K562 (cell line): ENCODE results near the gene ZNF616. TPM values are rescaled to one million over a fixed set of nuclear protein-coding genes. Genes with fewer than 3 reads are reported as not detected.

Source experiments
- ATAC-seq: fragments of 200-7000 bp; cut with Tn5 transposase; 3 replicates; pipeline ENCODE4 v1.9.1; 2020; ENCODE audit warnings: moderate library complexity
- BruUV-seq: library from RNA; stranded (reverse); fragments of 400-500 nt; replicated peaks from 2 replicates; lab custom pipeline; 2021; lab: Mats Ljungman, UMichigan
- CTCF ChIA-PET: fragments of 300-600 bp; formaldehyde crosslinking; extraction: SDS; loops from one replicate; lab custom pipeline; 2021; ENCODE audit warnings: low intra/inter-chr PET ratio; lab: Yijun Ruan, JAX
- POLR2A ChIA-PET: fragments of 300-600, 350-650 bp; sonication (Branson Sonifier 250); formaldehyde crosslinking; extraction: SDS; loops from one replicate; lab custom pipeline; 2021; ENCODE audit warnings: antibody characterized with exemption, inconsistent platforms; lab: Yijun Ruan, JAX
- DNase-seq, 4 experiments: peaks; one replicate each; pipeline versions ENCODE4 v3.0.0 to v3.0.0-alpha.2; 2011 to 2018; ENCODE audit warnings: low spot score in 3 of 4, mixed read lengths in 3 of 4; ENCODE audit errors: extremely low read depth in 1 of 4
- FAIRE-seq: peaks from 2 replicates; lab custom pipeline; 2011; peaks lifted over from hg19 to GRCh38; lab: Jason Lieb, UNC
- H2AFZ ChIP-seq: 2 replicates; pipeline ENCODE4 v1.6.0; 2011; ENCODE audit warnings: low read depth, low read length, control low read depth, inconsistent platforms
- H3K27ac ChIP-seq: fragments of 200-600 bp; 3 replicates; pipeline ENCODE4 v1.8.0; 2011; ENCODE audit warnings: low read depth, mild to moderate bottlenecking, control low read depth, inconsistent platforms, low read length, moderate library complexity, mixed read lengths; ENCODE audit errors: extremely low read depth
- H3K27me3 ChIP-seq, 2 experiments: fragments of 300-600 bp in 1 of 2; 2 replicates in 1 of 2; 3 replicates in 1 of 2; pipeline versions ENCODE4 v1.6.0 to v1.8.0; 2011; ENCODE audit warnings: inconsistent platforms in 2 of 2, low read length in 2 of 2, mild to moderate bottlenecking in 1 of 2, mixed read lengths in 1 of 2, moderate library complexity in 1 of 2; ENCODE audit not compliant: control insufficient read depth in 2 of 2, insufficient read depth in 2 of 2
- H3K36me3 ChIP-seq: fragments of 300-600 bp; 3 replicates; pipeline ENCODE4 v1.8.0; 2011; ENCODE audit warnings: mild to moderate bottlenecking, low read length, inconsistent platforms; ENCODE audit not compliant: control insufficient read depth, insufficient read depth
- H3K4me1 ChIP-seq, 2 experiments: fragments of 200-600 bp in 1 of 2; replicated peaks in 1 of 2; 2 replicates in 1 of 2; 3 replicates in 1 of 2; pipeline versions ENCODE4 v1.5.1 to v1.8.0; 2011; ENCODE audit warnings: inconsistent platforms in 2 of 2, low read length in 2 of 2, mild to moderate bottlenecking in 1 of 2, mixed read lengths in 1 of 2, moderate library complexity in 1 of 2; ENCODE audit not compliant: control insufficient read depth in 2 of 2, insufficient read depth in 2 of 2
- H3K4me2 ChIP-seq: 2 replicates; pipeline ENCODE4 v1.6.1; 2011; ENCODE audit warnings: low read length, control low read depth, inconsistent platforms, mixed read lengths; ENCODE audit not compliant: insufficient read depth
- H3K4me3 ChIP-seq: fragments of 200-600 bp; sonication (generic), shearing (Covaris generic); 2 replicates; pipeline ENCODE4 v1.5.1; 2016; ENCODE audit warnings: control low read depth, inconsistent platforms
- H3K79me2 ChIP-seq: fragments of 200-600 bp; 3 replicates; pipeline ENCODE4 v1.8.0; 2011; ENCODE audit warnings: low read length, inconsistent platforms; ENCODE audit not compliant: control insufficient read depth, insufficient read depth
- H3K9ac ChIP-seq, 2 experiments: 2 replicates each; pipeline versions ENCODE4 v1.6.0 to v1.6.1; 2011; ENCODE audit warnings: low read depth in 2 of 2, low read length in 2 of 2, control low read depth in 1 of 2, inconsistent platforms in 1 of 2, mild to moderate bottlenecking in 1 of 2, mixed read lengths in 1 of 2; ENCODE audit not compliant: insufficient read depth in 1 of 2
- H3K9me1 ChIP-seq: one replicate; pipeline ENCODE4 v1.6.0; 2011; ENCODE audit warnings: inconsistent platforms, mild to moderate bottlenecking, low read length, moderate library complexity; ENCODE audit not compliant: control insufficient read depth, insufficient read depth
- H3K9me3 ChIP-seq: replicated peaks from 2 replicates; pipeline ENCODE4 v1.5.1; 2011; ENCODE audit warnings: low read depth, low read length, inconsistent platforms; ENCODE audit not compliant: control insufficient read depth, insufficient read depth
- H4K20me1 ChIP-seq: replicated peaks from 2 replicates; pipeline ENCODE4 v1.6.1; 2011; ENCODE audit warnings: low read length, inconsistent platforms, mixed read lengths; ENCODE audit not compliant: control insufficient read depth, insufficient read depth
- ATF3 ChIP-seq, 2 experiments: fragments of 450-650 bp in 1 of 2; sonication (generic) in 1 of 2; formaldehyde crosslinking in 1 of 2; IDR thresholded peaks in 1 of 2; conservative IDR thresholded peaks in 1 of 2; 2 replicates each; pipeline versions ENCODE4 v1.6.1 to v1.8.1; 2016 to 2023; ENCODE audit warnings: mild to moderate bottlenecking in 2 of 2, moderate library complexity in 2 of 2, inconsistent platforms in 1 of 2, missing genetic modification reagents in 1 of 2
- CBX3 ChIP-seq, 2 experiments: IDR thresholded peaks; 1 replicate in 1 of 2; 2 replicates in 1 of 2; pipeline ENCODE4 v1.6.1; 2012; ENCODE audit warnings: inconsistent platforms in 2 of 2, low read length in 2 of 2, borderline replicate concordance in 1 of 2, control low read depth in 1 of 2
- CEBPB ChIP-seq: fragments of 450-650 bp; IDR thresholded peaks from 2 replicates; pipeline ENCODE4 v1.6.1; 2016; ENCODE audit warnings: missing genetic modification characterization, missing compliant biosample characterization
- KAT7 ChIP-seq: sonication (generic); formaldehyde crosslinking; IDR thresholded peaks from 2 replicates; pipeline ENCODE4 v1.8.0; 2022; ENCODE audit warnings: missing genetic modification reagents, mild to moderate bottlenecking, borderline replicate concordance
- L3MBTL2 ChIP-seq: fragments of 450-650 bp; IDR thresholded peaks from 2 replicates; pipeline ENCODE4 v1.6.1; 2016; ENCODE audit warnings: mild to moderate bottlenecking, moderate library complexity
- PHF8 ChIP-seq: fragments of 200-600 bp; sonication (generic); IDR thresholded peaks from 2 replicates; pipeline ENCODE4 v1.6.1; 2012; ENCODE audit warnings: mixed run types, mild to moderate bottlenecking, inconsistent platforms, low read length, moderate library complexity, borderline replicate concordance
- RBM34 ChIP-seq: fragments of 200-400 bp; formaldehyde crosslinking; IDR thresholded peaks from 2 replicates; pipeline ENCODE4 v1.6.1; 2018; ENCODE audit warnings: low read length, borderline replicate concordance; ENCODE audit not compliant: insufficient read depth
- RUNX1 ChIP-seq: sonication (generic); IDR thresholded peaks from 2 replicates; pipeline ENCODE4 v1.6.1; 2016; ENCODE audit warnings: antibody characterized with exemption, low read depth
- SIN3A ChIP-seq, 2 experiments: fragments of 150-350 bp in 1 of 2; IDR thresholded peaks; 2 replicates each; pipeline ENCODE4 v1.6.1; 2011 to 2016; ENCODE audit warnings: borderline replicate concordance in 2 of 2, low read depth in 2 of 2, low read length in 2 of 2, mild to moderate bottlenecking in 2 of 2, moderate library complexity in 2 of 2; ENCODE audit not compliant: control insufficient read depth in 1 of 2
- SOX6 ChIP-seq: fragments of 450-650 bp; IDR thresholded peaks from 2 replicates; pipeline ENCODE4 v1.6.1; 2014; ENCODE audit warnings: mild to moderate bottlenecking
- SRSF1 ChIP-seq: fragments of 200-400 bp; formaldehyde crosslinking; IDR thresholded peaks from 2 replicates; pipeline ENCODE4 v1.6.1; 2017; ENCODE audit warnings: mild to moderate bottlenecking, low read depth, low read length, moderate library complexity
- ZNF274 ChIP-seq: IDR thresholded peaks from 2 replicates; pipeline ENCODE4 v1.6.1; 2011; ENCODE audit warnings: low read depth, mild to moderate bottlenecking, low read length, moderate library complexity, borderline replicate concordance
- ZNF449 ChIP-seq: fragments of 250-450 bp; sonication (Bioruptor Pico); IDR thresholded peaks from 2 replicates; pipeline ENCODE4 v1.8.0; 2022; ENCODE audit warnings: moderate library complexity, mild to moderate bottlenecking, inconsistent platforms
- WGBS: fragments of 100-300 bp; shearing (Covaris generic); methylation state at CpG from one replicate; pipeline ENCODE4 v1.1.6; 2016; ENCODE audit warnings: low coverage, mixed read lengths; ENCODE audit not compliant: insufficient coverage; ENCODE audit errors: missing lambda C conversion rate; 5-methylcytosine and 5-hydroxymethylcytosine counted together
- in situ Hi-C: fragments of 300-500 bp; cut with MboI; formaldehyde crosslinking; loops from 4 replicates; pipeline ENCODE4 v1.15.0; 2018; ENCODE audit warnings: inconsistent platforms, mixed read lengths
- intact Hi-C: fragments of 100-400 bp; cut with micrococcal nuclease; formaldehyde crosslinking; loops from 2 replicates; pipeline ENCODE4 v1.14.2; 2022
- polyA plus RNA-seq, 8 experiments: library from polyadenylated mRNA; depleted of rRNA in 4 of 8; stranded (reverse) in 5 of 8; unstranded in 3 of 8; fragments of >200 nt; fragmentation: Nextera tagmentation in 2 of 8; fragmentation: Illumina TruSeq in 1 of 8; extraction: Ambion mirVana in 2 of 8; extraction: Trizol in 1 of 8; gene quantifications; 2 replicates each; pipeline versions ENCODE4 v1.2.1 to v1.2.3, GENCODE V29; 2011 to 2014; ENCODE audit warnings: inconsistent platforms in 1 of 8, missing spikeins in 1 of 8
- total RNA-seq, 7 experiments: library from RNA; depleted of rRNA in 6 of 7; stranded (reverse); fragments of >200 nt in 6 of 7; fragmentation: Illumina TruSeq in 2 of 7; extraction: Trizol in 2 of 7; gene quantifications; 2 replicates each; pipeline versions ENCODE4 v1.2.1 to v1.2.3, GENCODE V29; 2011 to 2021; ENCODE audit warnings: low replicate concordance in 1 of 7

Gene ZNF616
- total and polyA plus RNA-seq, 9 of the 15 experiments (the other 6 are each of a cell fraction or from before 2014, with no cell fraction given), result 3.4 to 13.0 (median 6.7) TPM

GRCh38 chr19:52066258-52066863 lies 73.4 kb downstream of the ZNF616 start:
- Histone ChIP-seq H3K79me2 (no peaks in the 10 kb centered on the region), H3K36me3 (peaks cover 45% of the 10 kb centered on the region), H3K9me3 (peaks cover 56% of the 10 kb centered on the region), H3K4me1 (no peaks in the 10 kb centered on the region), H3K4me3 (no peak overlapping the region), H3K9me1 (no peaks in the 10 kb centered on the region), H2AFZ (no peak overlapping the region), H4K20me1 (no peaks in the 10 kb centered on the region), H3K27me3 (no peaks in the 10 kb centered on the region)
- FAIRE-seq (no peak), DNase-seq (no peak)
- CTCF ChIA-PET, result no interaction called here
- intact Hi-C loops, result no loop called here
- 94% methylated on average over 6 of the region's 6 CpGs for WGBS
- BruUV-seq, result no TSS peak
- peak; percentile 92 for TF ChIP-seq ZNF274
- TF ChIP-seq SIN3A (IDR thresholded peaks at IDR 0.05; ENCODE audit: borderline replicate concordance in 2 of 2, control insufficient read depth in 1 of 2, low read depth in 2 of 2, low read length in 2 of 2), result no peak
- no peak for TF ChIP-seq SRSF1
- TF ChIP-seq CBX3 (IDR thresholded peaks at IDR 0.05; ENCODE audit: borderline replicate concordance in 1 of 2, low read length in 2 of 2), result 0 out of 3 replicates have a peak, but pooled peaks of 1 of the 2 experiments have one; percentile 11
- TF ChIP-seq, all 486 proteins: peak for 2
- no peak overlapping the region for H3K27ac ChIP-seq
- ATAC-seq, result no peak
- H3K4me2 ChIP-seq, result no peak overlapping the region
- in situ Hi-C loops, result no loop called here
- POLR2A ChIA-PET, result no interaction called here
- no peak overlapping the region for H3K9ac ChIP-seq

- intact Hi-C loops (no loop called here), in situ Hi-C loops (no loop called here)
- Histone ChIP-seq H3K9me1 (no peaks in the 10 kb centered on the region), H3K27ac (no peak overlapping the region), H3K4me2 (no peak overlapping the region), H3K27me3 (no peaks in the 10 kb centered on the region), H3K9me3 (peaks cover 52% of the 10 kb centered on the region), H4K20me1 (no peaks in the 10 kb centered on the region), H3K36me3 (peaks cover 37% of the 10 kb centered on the region), H3K9ac (no peak overlapping the region), H3K4me3 (no peak overlapping the region), H3K79me2 (no peaks in the 10 kb centered on the region), H3K4me1 (no peaks in the 10 kb centered on the region), H2AFZ (no peak overlapping the region)
- no TSS peak for BruUV-seq
- POLR2A ChIA-PET, result no interaction called here
- WGBS, result 100% methylated on average over 6 of the region's 6 CpGs
- DNase-seq (no peak), ATAC-seq (no peak), FAIRE-seq (no peak)
- CTCF ChIA-PET, result no interaction called here
- TF ChIP-seq RUNX1 (no peak), PHF8 (no peak), CEBPB (tag) (no peak), RBM34 (no peak), ATF3 (IDR thresholded peaks at IDR 0.05) (no peak), ATF3 (CRISPR knock-in tag; conservative IDR thresholded peaks at IDR 0.05) (no peak), SOX6 (peak; percentile 52; the same call in 1 of the 2 replicates), ZNF449 (CRISPR knock-in tag) (no peak), L3MBTL2 (no peak), KAT7 (no peak)
Observed at GRCh38 chr19:52065399-52065798, 74.3 kb downstream of the ZNF616 start.
